GM10248 (cell line): ENCODE data around the gene LRRC7.
"Not testable (repeated sequence)": the region's sequence is repeated elsewhere in the genome, so short reads cannot be mapped to it uniquely, and the experiment has no call there.

Source experiments
- CTCF ChIA-PET: fragments of 300-600 bp; sonication (Branson Sonifier 250); formaldehyde crosslinking; extraction: SDS; loops from one replicate; lab custom pipeline; 2021; ENCODE audit warnings: antibody characterized with exemption; lab: Yijun Ruan, JAX
- POLR2A ChIA-PET: fragments of 350-650 bp; sonication (Branson Sonifier 250); formaldehyde crosslinking; extraction: SDS; loops from one replicate; lab custom pipeline; 2020; ENCODE audit warnings: antibody characterized with exemption; lab: Yijun Ruan, JAX
- DNase-seq: peaks from one replicate; pipeline ENCODE4 v3.0.0; 2012; ENCODE audit errors: extremely low spot score
- CTCF ChIP-seq: IDR thresholded peaks from 2 replicates; pipeline ENCODE4 v1.5.1; 2012; ENCODE audit warnings: mild to moderate bottlenecking, low read depth; ENCODE audit errors: extremely low read depth, missing control alignments, control extremely low read depth

Gene LRRC7

GRCh38 chr1:69707103-69707502, 139.4 kb downstream of the LRRC7 start:
- ChIA-PET CTCF (no interaction called here), POLR2A (no interaction called here)
- no peak for DNase-seq
- no peak for TF ChIP-seq CTCF

- no peak for DNase-seq
- ChIA-PET POLR2A (no interaction called here), CTCF (interaction anchor here (1.1 to 1.3 kb wide), 2 partner anchors 21 to 27 kb away, joined by 3 read pairs; no protein-coding TSS in a partner anchor)
- no peak for TF ChIP-seq CTCF
Observed at GRCh38 chr1:69710484-69711189, 142.9 kb downstream of the LRRC7 start.

GRCh38 chr1:69711190-69711930, 143.6 kb downstream of the LRRC7 start:
- CTCF ChIA-PET: interaction anchor here (1.1 to 1.3 kb wide), 2 partner anchors 21 to 27 kb away, joined by 3 read pairs; no protein-coding TSS in a partner anchor
- POLR2A ChIA-PET: no interaction called here
- TF ChIP-seq CTCF: no peak
- no peak for DNase-seq

GRCh38 chr1:69717834-69718233, 150.1 kb downstream of the LRRC7 start:
- POLR2A ChIA-PET, DNase-seq, CTCF ChIA-PET: not testable (repeated sequence)

- ChIA-PET POLR2A (no interaction called here), CTCF (interaction anchor here (1.2 to 4.5 kb wide), 2 partner anchors 9 to 1607 kb away, joined by 4 to 45 read pairs; no protein-coding TSS in a partner anchor)
- TF ChIP-seq CTCF: no peak
- no peak for DNase-seq
Observed at GRCh38 chr1:69728206-69728605, 160.5 kb downstream of the LRRC7 start.

GRCh38 chr1:69733061-69733460, 165.3 kb downstream of the LRRC7 start:
- no peak for DNase-seq
- POLR2A ChIA-PET: no interaction called here
- CTCF ChIA-PET: interaction anchor here (1.0 to 1.6 kb wide), 2 partner anchors 11 to 1263 kb away, joined by 3 to 4 read pairs; no protein-coding TSS in a partner anchor
- no peak for TF ChIP-seq CTCF
